K562 (cell line): Measurements from ENCODE around the gene GCKR. TPM values are rescaled to one million over a fixed set of nuclear protein-coding genes. Genes with fewer than 3 reads are reported as not detected.

ENCODE experiments used
- BACH1 ChIP-seq: fragments of 200-800 bp; sonication (Bioruptor generic); IDR thresholded peaks from 2 replicates; pipeline ENCODE4 v1.6.1; 2016; ENCODE audit warnings: missing genetic modification characterization, missing compliant biosample characterization
- C11orf30 ChIP-seq: fragments of 450-650 bp; IDR thresholded peaks from 2 replicates; pipeline ENCODE4 v1.6.1; 2016; ENCODE audit warnings: low read depth, mild to moderate bottlenecking
- SRF ChIP-seq, 2 experiments: fragments of 250-450, 450-650 bp in 1 of 2; sonication (Bioruptor Pico) in 1 of 2; sonication (generic) in 1 of 2; formaldehyde crosslinking; IDR thresholded peaks; 2 replicates each; pipeline versions ENCODE4 v1.5.0 to v1.5.1; 2020 to 2022; ENCODE audit warnings: mild to moderate bottlenecking in 1 of 2, missing genetic modification reagents in 1 of 2
- TCF15 ChIP-seq: fragments of 250-450 bp; sonication (Bioruptor Pico); IDR thresholded peaks from 2 replicates; pipeline ENCODE4 v1.8.0; 2022; ENCODE audit warnings: moderate library complexity, mild to moderate bottlenecking, inconsistent platforms
- ZNF395 ChIP-seq: fragments of 200-800 bp; sonication (Bioruptor generic); IDR thresholded peaks from 2 replicates; pipeline ENCODE4 v1.6.1; 2017; ENCODE audit warnings: missing genetic modification characterization, missing compliant biosample characterization
- ZNF655 ChIP-seq: fragments of 250-450 bp; sonication (Bioruptor Pico); IDR thresholded peaks from 2 replicates; pipeline ENCODE4 v1.5.0; 2021
- polyA plus RNA-seq, 8 experiments: library from polyadenylated mRNA; depleted of rRNA in 4 of 8; stranded (reverse) in 5 of 8; unstranded in 3 of 8; fragments of >200 nt; fragmentation: Nextera tagmentation in 2 of 8; fragmentation: Illumina TruSeq in 1 of 8; extraction: Ambion mirVana in 2 of 8; extraction: Trizol in 1 of 8; gene quantifications; 2 replicates each; pipeline versions ENCODE4 v1.2.1 to v1.2.3, GENCODE V29; 2011 to 2014; ENCODE audit warnings: inconsistent platforms in 1 of 8, missing spikeins in 1 of 8
- total RNA-seq, 7 experiments: library from RNA; depleted of rRNA in 6 of 7; stranded (reverse); fragments of >200 nt in 6 of 7; fragmentation: Illumina TruSeq in 2 of 7; extraction: Trizol in 2 of 7; gene quantifications; 2 replicates each; pipeline versions ENCODE4 v1.2.1 to v1.2.3, GENCODE V29; 2011 to 2021; ENCODE audit warnings: low replicate concordance in 1 of 7

The GCKR gene
- total and polyA plus RNA-seq, 9 of the 15 experiments (the other 6 are each of a cell fraction or from before 2014, with no cell fraction given): 0.28 to 0.79 (median 0.50) TPM; not detected in 1

- no peak for TF ChIP-seq ZNF395
- TF ChIP-seq SRF (CRISPR knock-in tag; IDR thresholded peaks at IDR 0.05): no peak
- TF ChIP-seq BACH1 (tag): no peak
- no peak for TF ChIP-seq TCF15 (CRISPR knock-in tag)
- TF ChIP-seq ZNF655 (CRISPR knock-in tag): no peak
- no peak for TF ChIP-seq C11orf30
Measured at GRCh38 chr2:27544143-27544821, 47.6 kb downstream of the GCKR start (continued).
